Activated CD4-positive, alpha-beta memory T cell treated with anti-CD3 and anti-CD28 coated beads for 36 hours (primary cell): ENCODE measurements around the gene MAGEA8. TPM values are rescaled to one million over a fixed set of nuclear protein-coding genes. Genes with fewer than 3 reads are reported as not detected.
"Not testable (repeated sequence)": the region's sequence is repeated elsewhere in the genome, so short reads cannot be mapped to it uniquely, and the experiment has no call there.

ENCODE experiments used
- CTCF ChIA-PET: fragments of 350-600 bp; sonication (Branson Sonifier 250); formaldehyde crosslinking; loops from one replicate; lab custom pipeline; 2021; ENCODE audit warnings: antibody characterized with exemption, inconsistent platforms; lab: Charles Lee
- POLR2A ChIA-PET: fragments of 350-600 bp; sonication (Branson Sonifier 250); formaldehyde crosslinking; loops from one replicate; lab custom pipeline; 2021; ENCODE audit warnings: antibody characterized with exemption; lab: Charles Lee
- DNase-seq: peaks from one replicate; pipeline ENCODE4 v3.0.0-alpha.2; 2020
- H3K27ac Mint-ChIP-seq: one replicate; pipeline ENCODE4 v1.8.0; 2021; ENCODE audit warnings: mixed read lengths
- H3K27me3 Mint-ChIP-seq: one replicate; pipeline ENCODE4 v1.8.0; 2021; ENCODE audit warnings: mixed read lengths
- H3K36me3 Mint-ChIP-seq: one replicate; pipeline ENCODE4 v1.8.0; 2021; ENCODE audit warnings: mixed read lengths
- H3K4me1 Mint-ChIP-seq: one replicate; pipeline ENCODE4 v1.8.0; 2021; ENCODE audit warnings: low read depth, mixed read lengths
- H3K4me3 Mint-ChIP-seq: one replicate; pipeline ENCODE4 v1.8.0; 2021; ENCODE audit warnings: mild to moderate bottlenecking, mixed read lengths
- H3K9me3 Mint-ChIP-seq: one replicate; pipeline ENCODE4 v1.8.0; 2021; ENCODE audit warnings: mixed read lengths
- intact Hi-C: fragments of 100-400 bp; cut with micrococcal nuclease; formaldehyde crosslinking; loops from one replicate; pipeline ENCODE4 v1.15.1; 2023
- total RNA-seq, 2 experiments: library from RNA; stranded (reverse); gene quantifications; one replicate each; pipeline ENCODE4 v1.2.3, GENCODE V29; 2021

MAGEA8 gene
- total RNA-seq, 2 experiments from 2014 or later = not detected

DNA sequence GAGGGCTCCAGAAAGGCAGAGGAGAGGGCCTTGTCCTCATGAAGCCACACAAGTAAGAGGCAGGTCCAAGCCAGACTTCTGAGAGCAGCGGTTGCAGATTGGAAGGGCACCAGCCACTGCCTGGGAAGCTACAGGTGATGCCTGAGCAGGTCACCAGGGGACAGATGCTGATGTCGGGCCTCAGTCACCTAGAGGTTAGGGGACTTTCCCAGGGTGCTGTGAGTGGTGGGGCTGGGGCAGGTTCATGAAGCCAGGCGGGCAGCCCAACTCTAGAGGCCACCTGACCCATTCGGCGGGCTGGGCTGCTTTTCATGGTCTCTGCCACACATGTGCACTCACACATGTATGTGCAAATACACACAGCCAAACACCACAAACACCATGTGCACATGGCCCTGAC is 52.0 kb downstream of the MAGEA8 start:
- H3K27ac Mint-ChIP-seq, H3K9me3 Mint-ChIP-seq, H3K4me1 Mint-ChIP-seq, CTCF ChIA-PET, H3K36me3 Mint-ChIP-seq, DNase-seq, POLR2A ChIA-PET, H3K4me3 Mint-ChIP-seq, H3K27me3 Mint-ChIP-seq: not testable (repeated sequence)
- intact Hi-C loops = loop anchor here (10.0 kb wide), 3 partner anchors 542 to 762 kb away; partner anchors contain the start of gene MTMR1

DNA sequence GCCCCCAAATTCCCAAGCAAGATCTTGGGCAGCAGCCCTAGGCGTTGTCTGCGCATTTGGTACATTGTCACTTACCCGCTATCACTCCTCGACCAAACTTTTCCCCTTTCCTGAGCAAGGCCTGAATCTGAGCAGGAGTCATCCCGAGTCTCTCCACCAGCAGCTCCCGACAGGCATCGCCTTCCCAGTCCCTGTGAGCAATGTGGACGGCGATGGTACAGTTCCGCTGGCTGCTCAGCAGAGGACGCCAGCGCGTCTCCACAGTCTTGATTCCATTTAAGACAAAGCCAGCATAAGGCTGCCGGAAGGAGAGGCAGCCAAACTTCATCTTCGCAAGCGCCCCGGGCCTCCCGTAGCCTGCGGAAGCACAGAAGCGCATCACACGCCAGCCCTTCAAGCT is 52.6 kb downstream of the MAGEA8 start:
- DNase-seq, H3K36me3 Mint-ChIP-seq, POLR2A ChIA-PET, H3K9me3 Mint-ChIP-seq, H3K27me3 Mint-ChIP-seq, CTCF ChIA-PET, H3K27ac Mint-ChIP-seq, H3K4me3 Mint-ChIP-seq, H3K4me1 Mint-ChIP-seq: not testable (repeated sequence)
- intact Hi-C loops = loop anchor here (10.0 kb wide), 3 partner anchors 541 to 761 kb away; partner anchors contain the start of gene MTMR1

Other genes starting within 250 kb of the MAGEA8 start
- 10 to 100 TPM; 10.5 to 12.7 TPM for gene TMEM185A, start 249.4 kb upstream of the MAGEA8 start, total RNA-seq
- not detected for gene MAGEA11, start 169.1 kb upstream of the MAGEA8 start, total RNA-seq
- under 1 TPM; 0.24 to 0.43 TPM for gene HSFX1, start 107.1 kb upstream of the MAGEA8 start, total RNA-seq
- gene MAGEA9, start 99.3 kb upstream of the MAGEA8 start, total RNA-seq = not detected
- not detected for gene HSFX4, start 48.4 kb downstream of the MAGEA8 start, total RNA-seq
- 10 to 100 TPM; 32.4 to 33.7 TPM for gene EOLA2, start 57.3 kb downstream of the MAGEA8 start, total RNA-seq